Islet precursor cell (in vitro differentiated cells): Measurements from ENCODE around the gene SERTM1.

ENCODE experiments used
- DNase-seq: peaks from one replicate; pipeline ENCODE4 v3.0.0-alpha.2; 2018

Gene SERTM1

DNA sequence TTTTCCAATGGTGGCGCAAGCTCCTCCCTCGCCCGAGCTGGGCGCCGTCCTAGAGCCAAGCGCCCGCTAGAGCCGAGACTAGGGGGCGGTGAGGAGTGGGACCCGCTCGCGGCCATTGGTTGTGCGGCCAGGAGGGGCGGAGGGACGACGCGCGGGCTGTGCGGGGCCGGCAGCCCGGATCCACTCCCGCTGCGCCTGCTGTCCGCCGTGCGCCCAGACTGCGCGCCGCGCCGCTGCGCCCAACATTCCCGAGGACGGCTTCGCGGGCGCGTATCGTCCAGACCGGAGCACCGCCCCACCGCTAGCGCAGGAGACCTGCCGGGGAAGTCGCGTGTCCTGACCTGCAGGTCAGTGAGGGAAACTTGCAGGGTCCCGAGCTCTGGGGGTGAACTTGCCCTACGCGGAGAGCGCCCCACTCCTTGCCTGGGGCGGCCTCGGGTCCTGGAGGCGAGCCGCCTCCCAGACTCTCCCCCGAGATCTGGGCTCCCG is at the start of gene SERTM1:
TSS of gene SERTM1 (plus strand) at position 183 of the 489 bp plus-strand sequence. CDS start 21,059 bp downstream, outside the sequence.
- DNase-seq: peak; percentile 89

DNA sequence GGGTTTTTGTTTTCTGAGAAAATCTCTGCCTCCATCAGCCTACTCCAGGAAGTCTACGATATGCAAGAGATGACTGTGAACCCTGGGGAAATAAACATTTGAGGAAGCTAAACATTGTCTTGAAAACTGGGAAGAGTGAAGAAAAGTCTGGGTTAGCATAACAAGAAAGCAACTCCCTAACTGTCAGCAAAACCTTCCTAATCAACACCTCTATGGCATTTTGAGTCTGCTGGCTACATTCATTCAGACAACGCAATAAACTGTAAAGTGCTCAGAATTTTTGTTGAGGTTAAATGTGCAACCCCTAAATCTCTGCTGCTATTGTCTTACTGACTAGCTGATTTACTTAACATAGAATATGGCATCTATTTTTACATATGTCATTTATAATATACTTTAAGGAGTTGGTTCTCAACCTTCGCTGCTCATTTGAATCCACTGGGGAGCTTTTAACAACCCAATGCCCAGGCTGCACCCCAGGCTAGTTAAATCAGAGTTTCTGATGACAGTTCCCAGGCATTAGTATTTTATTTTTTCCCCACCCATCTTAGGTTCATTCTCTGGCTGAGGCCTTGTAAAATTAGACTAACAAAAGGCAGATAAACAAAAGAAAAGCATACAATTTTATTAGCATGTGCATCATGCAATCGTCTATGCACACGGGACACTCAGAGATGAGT is 45.3 kb upstream of the SERTM1 start:
- DNase-seq: no peak

DNA sequence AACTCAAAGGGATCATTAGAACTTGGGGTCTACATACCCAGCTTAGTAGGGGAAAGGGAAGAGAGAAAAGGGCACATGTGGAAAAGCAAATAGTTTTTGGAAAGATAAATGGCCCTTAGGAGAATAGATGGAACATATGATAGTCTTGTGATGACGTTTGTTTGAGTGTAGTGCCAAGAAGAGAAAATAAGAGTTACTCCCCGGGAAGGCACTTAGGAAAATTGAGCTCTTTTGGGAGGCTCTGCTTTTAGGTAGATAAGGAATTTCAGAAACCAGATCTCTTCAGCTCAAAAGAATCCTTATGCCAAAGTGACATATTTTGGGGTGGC is 44.8 kb upstream of the SERTM1 start:
- DNase-seq: no peak

DNA sequence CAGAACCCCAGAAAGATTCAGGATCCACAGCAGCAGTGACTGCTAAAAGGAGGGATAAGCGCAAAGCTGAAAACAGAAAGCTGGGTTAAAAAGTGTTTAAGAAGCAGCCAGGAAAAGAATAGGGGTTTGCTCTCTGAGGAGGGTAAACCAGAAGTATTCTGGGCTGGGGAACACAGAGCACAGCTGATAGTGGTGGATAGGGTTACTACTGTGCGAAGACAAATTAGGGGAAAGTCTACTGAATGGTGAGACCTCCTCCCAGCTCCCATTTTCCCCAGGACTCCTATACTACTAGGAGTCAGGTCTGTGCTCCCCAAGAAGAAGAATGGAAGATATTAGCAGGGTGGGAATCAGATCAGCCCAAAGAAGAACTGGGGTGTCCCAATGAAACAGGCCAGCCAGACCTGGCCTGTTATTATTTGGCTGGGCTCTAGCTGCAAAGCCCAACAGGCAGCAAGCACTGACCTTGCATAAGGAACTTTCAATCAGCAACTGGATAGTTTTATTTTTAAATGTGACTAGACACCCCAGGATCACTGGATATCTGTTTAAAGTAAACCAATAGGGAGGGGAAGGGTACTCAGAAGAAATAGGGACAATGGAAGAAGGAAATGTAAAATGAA is 43.5 kb upstream of the SERTM1 start:
- DNase-seq: no peak

DNA sequence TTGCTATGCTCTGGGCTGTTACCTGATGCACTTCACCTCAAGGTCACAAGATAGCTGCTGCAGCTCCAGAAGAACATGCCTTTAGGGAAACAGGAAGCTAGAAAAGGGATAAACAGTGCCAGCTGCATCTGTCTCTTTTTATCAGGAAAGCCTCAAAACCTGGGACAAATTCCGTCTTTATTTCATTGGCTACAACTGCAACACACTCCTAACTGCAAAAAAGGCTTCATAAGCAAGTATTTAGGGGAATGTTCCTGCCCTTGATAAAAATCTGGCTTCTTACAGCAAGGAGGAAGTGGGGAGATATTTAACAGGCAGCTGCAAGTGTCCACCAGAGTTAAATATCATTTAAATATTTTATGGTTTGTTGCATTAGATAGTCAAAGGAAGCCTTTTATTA is 34.2 kb upstream of the SERTM1 start:
- no peak for DNase-seq

DNA sequence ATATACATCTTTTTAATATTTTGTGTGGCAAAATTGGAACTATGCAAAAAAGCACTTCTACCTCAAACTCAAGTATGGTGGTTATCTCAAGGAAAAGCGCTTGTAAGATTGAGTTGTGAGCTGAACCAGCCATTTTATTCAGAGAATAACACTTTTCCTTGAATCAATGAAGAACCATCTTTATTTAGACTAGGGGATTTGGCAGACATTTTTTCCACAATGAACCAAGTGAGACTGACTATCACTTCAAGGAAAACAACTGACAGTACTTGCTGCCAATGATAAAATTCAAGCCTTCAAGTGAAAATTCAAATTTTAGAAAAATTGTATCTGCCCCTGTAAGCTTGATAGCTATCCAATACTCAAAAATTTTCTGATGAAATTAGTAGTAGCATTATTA is 23.2 kb upstream of the SERTM1 start:
- DNase-seq: no peak

DNA sequence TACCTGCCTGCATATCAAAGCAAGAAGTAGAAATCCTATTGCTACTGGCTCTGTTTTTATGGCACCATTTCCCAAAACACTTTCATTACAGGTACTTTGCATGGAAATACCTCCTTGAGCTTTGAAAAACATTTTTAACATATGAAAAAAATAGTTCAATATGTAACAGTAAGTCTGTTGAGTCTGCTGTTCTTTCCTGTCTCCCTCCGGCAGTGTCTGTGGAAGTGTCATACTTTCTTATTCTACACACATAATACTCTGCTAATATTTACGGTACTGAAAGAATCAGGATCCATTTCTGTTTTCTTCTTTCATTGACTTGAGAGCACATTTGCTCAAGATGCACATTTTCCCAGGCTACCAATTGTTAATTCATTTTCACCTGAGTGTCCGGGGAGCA is 8.2 kb upstream of the SERTM1 start:
- DNase-seq: no peak

DNA sequence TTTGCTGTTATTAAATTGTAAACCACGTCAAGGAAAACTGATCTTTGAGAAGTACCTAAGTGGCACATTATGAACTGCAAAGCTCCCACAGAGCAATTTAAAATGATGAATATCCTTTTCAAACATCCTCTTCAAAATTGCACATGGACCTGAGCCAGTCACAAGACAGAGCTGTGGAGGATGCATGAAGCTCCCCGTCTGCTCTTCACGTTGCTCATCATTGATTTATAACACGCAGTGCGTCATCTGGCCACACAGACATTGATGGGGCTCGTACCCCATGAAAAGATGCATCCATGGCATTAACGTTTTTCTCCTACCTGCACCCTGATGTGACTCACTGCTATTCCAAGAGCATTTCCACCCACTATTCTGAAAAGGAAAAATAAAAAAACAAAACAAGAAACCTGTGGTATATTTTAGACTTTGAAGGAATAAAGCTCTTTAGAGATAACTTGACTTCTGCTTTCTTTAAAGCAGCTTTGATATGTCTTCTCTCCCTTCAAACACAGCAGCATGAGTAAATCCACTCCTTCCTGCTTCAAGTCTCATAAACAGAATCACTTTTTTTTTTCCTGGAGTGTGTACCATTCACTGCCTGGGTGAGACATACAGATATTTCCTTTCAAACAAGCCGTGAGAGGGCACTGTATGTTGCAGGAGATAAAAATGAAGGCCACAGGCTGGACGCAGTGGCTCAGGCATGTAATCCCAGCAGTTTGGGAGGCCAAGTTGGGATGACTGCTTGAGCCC is 7.2 kb upstream of the SERTM1 start:
- no peak for DNase-seq

DNA sequence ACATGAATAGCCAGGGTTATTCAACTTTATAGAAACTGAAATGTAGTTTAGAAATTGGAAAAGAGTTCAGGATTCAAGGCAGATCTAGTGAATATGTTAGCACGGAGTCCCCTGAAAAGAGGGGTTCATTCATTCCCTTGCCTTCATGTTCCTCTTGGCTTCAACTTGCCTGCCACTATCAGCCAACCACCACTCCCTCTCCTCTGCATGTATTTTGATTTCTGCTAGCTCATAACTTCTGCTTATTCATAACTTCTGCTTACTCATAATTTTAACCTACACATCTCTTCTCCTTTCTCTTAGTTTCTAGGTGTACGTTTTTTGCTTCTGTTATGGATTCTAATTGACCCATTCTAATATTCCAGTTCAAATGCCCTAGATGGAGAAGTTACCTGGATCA is 5.5 kb upstream of the SERTM1 start:
- no peak for DNase-seq

DNA sequence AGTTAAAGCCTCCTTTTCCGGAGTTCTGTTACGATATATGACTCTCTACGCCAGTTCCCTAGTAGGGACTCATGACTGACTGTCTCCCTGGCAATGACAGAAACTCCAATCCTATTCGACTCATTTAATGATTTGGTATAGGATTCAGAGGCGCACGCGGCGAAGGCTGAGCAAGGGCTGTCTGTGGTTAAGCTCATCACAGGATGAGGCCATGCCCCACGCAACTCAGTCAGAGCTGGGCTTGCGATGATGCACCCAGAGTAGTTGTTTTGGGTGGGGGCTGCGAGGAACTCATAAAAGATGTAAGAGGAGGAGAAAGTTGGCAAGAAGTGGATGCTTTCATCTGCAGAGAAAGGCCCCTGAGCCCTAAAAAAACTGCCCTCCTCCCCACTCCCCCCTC is 468 bp upstream of the SERTM1 start:
- DNase-seq: no peak

DNA sequence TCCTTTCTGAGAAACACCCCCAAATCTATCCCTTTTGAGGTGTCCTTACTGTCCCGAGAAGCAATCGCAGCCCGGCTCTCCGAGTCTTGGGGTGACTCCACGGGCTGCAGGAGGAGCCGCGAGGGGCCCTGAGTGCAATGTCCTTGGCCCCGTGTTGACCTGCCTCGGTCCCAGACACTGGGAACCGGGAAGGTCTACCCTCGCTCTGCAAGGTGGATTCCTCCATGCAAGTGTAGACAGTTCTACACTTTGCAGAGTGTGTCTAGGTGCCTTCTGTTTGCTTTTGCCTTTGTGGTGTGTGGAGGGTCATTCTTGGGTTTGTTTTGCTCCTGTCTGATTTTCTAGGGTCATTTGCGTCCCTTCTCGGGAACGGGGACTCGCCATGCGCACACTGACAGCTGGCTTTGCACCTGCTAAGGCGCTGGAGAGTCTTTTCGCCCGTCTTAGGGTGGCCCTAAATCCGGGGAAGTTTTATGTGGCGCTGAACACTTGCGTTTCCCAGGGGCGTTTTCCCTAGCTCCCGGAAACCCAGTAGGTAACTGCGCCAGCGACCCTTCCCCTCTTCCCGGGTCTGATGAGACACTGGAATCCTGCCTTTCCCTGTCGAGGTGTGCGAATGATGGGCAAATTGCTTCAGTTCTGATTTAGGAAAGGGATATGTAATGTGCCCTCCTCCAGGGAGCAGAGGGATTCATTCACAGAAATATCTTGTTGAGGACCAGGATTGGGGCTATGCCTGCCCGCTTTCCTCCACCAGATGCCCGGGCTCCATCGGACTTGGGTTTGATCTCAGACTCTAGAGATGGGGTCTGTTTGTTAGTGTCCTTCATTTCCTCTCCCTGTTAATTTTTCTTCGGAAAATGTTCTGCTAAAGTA is 755 bp downstream of the SERTM1 start:
- DNase-seq: no peak

DNA sequence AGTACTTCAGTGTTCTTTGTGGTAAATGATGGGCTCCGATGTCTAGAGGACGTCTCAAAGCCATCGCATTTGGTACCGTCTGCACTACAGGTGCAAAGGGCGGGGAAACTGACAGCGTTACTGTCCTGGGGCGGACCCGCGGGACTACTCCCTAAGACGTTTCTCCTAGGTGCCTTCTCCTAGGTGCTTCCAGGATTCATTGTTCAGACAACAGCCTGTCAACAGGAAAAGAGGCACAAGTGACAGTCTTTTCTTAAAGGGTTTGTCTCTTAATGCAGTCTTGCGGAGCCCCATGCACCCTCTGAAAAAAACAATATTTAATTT is 1.4 kb downstream of the SERTM1 start:
- DNase-seq: no peak

DNA sequence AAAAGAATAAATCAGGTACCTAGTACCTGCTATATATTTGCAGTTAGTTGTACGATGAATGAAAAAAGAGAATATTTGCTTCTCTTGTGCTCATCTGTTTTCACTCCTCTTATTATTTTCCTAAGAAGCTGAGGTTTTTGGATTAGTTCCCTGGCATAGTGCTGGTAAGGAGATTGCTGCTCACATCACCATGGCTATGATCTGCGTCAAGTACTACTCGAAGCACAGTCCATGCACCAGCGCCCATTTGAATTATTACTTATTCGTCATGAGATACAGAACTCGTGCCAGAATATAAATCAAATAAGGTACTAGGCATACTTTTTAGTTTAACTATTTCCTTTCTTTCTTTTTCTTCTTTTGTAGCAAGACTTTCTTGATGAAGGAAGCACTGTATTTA is 7.1 kb downstream of the SERTM1 start:
- no peak for DNase-seq

DNA sequence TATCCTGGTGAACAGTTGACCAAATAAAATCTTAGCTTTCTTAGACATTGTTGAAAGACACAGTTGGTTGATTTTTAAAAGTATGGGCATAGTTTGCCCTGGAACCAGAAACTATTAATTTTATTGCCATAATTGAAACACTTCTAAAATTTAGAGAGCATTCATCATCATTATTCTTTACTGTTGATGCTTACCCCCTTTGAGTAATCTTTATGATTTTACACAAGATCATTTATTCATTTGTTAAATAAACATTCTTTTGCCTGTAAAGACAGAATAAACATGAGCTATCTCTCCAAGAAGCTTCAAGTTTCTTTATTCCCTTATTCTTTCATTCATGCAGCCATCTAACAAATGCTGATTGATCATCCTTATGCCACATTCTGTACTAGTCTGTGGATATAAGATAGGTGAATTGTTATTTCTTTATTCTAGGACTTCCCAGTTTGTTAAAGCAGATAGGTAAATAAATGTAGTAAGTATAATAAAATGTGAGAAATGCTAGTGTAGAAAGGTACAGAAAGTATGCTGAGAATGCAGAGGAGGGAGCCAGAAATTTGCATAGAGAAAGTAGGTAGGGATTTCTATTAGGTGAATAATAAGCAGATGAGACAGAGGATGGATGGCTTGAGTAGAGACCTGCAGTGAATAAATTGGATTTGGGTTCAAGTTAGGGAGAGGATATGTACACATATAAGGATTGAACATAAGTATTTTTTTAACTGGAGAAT is 8.2 kb downstream of the SERTM1 start:
- no peak for DNase-seq

DNA sequence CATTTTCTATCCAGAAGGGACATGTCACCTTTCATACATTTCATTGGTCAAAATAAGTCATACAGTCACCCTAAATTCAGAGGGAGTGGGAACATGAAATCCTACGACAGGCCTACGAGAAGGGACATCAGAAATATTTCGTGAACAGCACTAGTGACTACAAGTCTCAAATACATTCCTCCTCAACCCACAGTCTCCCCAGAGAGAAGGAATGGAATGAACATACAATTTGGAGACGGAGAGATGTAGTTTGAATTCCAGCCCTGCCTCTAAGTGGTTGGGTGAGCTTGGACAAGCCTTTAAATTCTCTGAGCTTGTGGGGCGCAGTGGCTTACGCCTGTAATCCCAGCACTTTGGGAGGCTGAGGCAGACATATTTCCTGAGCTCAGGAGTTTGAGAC is 9.9 kb downstream of the SERTM1 start:
- DNase-seq: no peak

DNA sequence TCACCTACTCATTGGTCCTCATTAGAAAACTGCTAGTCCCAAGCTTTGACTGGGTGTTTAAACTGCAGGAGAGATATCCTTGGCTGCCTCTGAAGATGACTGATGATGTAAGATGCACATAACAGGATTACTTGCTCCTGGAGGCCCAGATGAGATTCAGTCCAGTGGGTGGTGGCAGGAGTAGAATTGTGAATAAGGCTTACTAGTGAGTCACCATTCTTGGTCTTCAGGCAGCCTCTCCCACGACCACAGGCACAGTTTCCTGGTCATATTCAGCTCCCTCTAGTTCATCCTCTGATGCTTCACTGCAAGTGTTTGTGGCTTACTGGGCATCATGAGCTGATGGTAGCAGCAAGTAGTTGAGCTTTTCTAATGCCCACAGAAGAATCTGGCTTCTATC is 12.1 kb downstream of the SERTM1 start:
- peak; percentile 56 for DNase-seq

DNA sequence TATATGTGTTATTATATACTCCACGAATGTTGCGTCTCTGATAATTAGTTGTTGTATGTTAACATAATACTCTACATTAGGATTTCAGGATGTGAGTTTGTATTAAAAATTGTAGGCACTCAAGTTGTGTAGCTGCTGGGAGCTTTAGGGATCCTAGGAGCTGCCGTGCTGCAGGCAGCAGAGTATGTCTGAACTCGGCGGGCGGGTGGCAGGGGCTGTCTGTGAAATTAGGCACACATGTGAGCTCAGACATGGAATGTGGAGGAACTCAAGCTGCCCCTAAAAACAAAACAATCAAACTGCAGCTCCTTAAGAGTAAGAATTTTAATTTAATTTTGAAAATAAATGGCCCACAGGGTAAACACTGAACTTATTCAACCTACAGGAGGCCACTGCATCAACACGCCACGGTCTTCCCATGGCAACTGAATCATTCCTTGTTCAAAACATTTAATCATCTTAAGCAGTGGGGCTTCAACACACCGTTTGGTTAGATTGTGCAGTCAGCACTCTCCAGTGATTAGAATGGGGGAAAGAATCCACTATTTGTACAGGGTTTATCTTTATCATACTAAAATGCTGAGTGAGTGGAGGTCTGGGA is 22.7 kb downstream of the SERTM1 start:
- no peak for DNase-seq

DNA sequence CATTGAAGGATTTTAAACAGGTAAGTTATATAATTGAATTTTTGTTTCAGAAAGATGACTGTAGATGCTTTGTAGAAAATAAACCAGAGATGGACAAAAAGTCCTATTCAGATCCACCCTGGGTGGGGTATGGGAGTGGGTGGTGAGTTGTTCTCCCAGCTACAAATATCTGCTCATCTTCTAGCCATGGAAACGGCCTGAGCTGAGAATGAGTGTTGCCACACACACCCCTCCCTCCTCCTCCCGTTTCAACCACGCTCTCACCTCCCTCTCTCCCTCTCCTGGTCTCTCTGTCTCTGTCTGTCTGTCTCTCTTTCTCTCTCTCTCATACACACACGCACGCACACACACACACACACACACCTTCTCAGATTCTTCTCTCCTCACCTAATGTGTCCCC is 26.4 kb downstream of the SERTM1 start:
- no peak for DNase-seq

DNA sequence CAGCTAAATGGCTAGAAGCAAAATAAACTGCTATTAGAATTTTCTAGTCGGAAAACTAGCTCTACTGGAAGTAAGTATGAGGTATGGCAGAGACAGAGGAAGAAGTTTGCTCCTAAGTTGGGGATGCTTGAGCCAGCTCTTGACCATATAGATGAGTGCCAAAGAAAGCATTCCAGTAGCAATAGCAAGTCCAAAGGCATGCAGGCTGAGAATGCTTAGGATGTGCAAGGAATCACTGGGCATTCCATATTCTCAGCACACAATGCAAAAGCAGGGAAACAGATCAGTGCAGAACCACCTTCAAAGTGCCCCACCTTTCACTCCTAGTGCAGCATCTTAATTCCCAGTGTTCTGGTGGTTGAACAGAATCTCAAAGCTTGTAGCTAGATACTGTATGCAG is 32.9 kb downstream of the SERTM1 start:
- peak; percentile 62 for DNase-seq

DNA sequence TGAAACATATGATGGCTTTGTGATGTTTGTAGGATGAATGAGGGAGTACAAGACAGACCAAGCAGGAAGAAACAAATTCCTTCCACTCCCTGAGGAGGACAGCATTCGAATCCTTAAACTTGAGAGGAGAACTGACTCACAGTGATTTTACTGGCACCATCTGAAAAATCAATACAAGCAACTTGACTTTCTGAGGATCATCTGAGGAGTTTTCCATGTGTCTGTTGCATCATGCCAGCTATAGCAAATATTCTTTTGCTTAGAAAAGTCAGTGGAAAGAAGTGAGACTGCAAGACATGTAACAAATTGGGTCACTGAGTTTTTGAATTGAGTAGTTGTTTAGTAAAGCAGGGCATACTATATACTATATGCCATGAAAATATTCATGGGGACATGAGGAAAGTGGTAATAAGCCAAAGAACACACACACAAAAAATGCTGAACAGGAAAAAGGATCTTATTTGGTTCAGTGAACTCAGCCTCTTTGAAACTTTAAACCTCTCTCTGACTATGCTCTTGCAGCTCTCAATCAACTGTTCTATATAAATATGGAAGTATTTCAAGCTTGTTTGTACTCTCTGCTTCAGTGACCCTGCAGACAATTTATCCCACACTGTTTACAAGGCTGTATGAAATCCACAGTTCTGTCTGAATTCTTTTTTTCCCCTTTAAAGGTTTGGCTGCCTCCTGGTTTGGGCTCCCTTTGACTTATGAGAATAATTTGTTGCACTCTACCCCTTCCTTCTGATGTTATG is 35.5 kb downstream of the SERTM1 start:
- DNase-seq: no peak

DNA sequence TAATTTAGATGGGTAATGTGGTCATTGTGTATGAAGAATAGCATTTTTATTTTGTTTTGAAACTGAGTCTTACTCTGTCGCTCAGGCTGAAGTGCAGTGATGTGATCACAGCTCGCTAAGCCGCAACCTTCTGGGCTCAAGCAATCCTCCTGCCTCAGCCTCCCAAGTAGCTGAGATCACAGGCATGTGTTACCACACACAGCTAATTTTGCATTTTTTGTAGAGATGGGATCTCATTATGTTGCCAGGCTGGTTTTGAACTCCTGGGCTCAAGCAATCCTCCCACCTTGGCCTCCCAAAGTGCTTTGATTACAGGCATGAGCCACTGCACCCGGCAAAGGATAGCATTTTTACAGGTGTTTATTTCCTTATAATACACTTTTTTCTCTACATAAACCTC is 36.6 kb downstream of the SERTM1 start:
- DNase-seq: no peak

DNA sequence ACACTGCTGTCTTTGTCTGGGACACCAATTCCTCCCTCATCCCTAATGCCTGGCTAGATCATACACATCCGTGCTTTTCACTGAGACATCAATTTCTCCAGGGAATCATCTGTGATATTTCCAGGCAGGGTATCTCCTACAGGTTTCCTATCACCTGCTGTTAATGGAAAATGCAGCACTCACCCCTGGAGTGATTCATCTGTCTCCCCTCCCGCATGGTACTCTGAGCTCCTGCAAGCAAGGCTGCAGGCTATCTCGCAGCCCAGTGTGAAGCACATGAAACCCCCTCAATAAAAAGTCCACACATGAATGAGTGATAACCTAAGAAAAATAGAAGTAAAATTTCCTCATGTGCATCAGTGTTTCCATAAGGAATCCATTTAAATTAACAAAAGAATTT is 38.5 kb downstream of the SERTM1 start:
- no peak for DNase-seq
